Measurements from ENCODE around the gene SPACA7. TPM values are rescaled to one million over a fixed set of nuclear protein-coding genes. Genes with fewer than 3 reads are reported as not detected.

The SPACA7 gene
- total RNA-seq, 1 donor: not detected

DNA sequence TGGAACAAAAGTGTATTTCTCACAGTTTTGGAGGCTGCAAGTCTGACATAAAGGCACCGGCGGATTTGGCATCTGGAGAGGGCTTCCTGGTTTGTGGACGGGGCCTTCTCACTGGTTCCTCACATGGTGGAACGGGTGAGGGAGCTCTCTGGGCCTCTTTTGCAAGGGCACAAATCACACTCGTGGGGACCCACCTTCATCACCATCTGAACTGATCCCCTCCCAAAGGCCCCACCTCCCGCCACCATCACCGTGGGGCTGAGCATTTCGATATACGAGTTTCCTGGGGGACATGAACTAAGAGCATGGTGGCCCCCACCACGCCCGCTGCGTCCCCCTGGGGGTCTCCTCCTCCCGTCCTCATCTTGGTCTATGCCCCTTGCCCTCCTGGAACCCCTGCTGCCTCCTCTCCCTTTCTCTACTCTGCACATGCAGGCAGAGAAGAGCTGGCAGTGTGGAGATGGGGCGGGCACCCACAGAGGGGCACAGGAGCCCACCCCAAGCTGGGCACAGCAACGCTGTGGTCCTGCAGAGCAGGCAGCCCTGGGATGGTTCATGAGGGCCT lies 20.8 kb upstream of the SPACA7 start:
- no peak for TF ChIP-seq CTCF (IDR thresholded peaks at IDR 0.05; ENCODE audit: insufficient read depth, low read depth, low read length)
- H3K4me3 ChIP-seq (ENCODE audit: low read depth, low read length): no peak overlapping the region
- no peak for DNase-seq (ENCODE audit: low read depth)

- no peak for TF ChIP-seq CTCF (IDR thresholded peaks at IDR 0.05; ENCODE audit: insufficient read depth, low read depth, low read length)
- no peak for DNase-seq (ENCODE audit: low read depth)
- H3K4me3 ChIP-seq (ENCODE audit: low read depth, low read length): no peak overlapping the region
Observed at GRCh38 chr13:112356190-112356589, 20.0 kb upstream of the SPACA7 start.

DNA sequence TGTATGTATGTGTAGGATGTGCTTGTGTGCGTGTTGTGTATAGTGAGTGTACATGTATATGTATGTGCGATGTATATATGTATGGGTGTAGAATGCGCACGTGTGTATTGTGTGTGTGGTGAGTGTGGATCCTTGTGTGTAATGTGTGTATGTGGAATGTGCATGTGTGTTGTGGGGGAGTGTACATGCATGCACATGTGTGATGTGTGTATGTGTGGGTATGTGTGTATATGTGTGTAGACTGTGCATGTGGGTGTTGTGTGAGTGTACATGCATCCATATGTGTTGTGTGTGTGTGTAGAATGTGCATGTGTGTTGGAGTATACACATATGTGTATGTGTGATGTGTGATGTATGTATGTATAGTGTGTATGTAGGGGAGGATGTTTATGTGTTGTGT lies 18.0 kb upstream of the SPACA7 start:
- H3K4me3 ChIP-seq (ENCODE audit: low read depth, low read length): no peak overlapping the region
- TF ChIP-seq CTCF (IDR thresholded peaks at IDR 0.05; ENCODE audit: insufficient read depth, low read depth, low read length): no peak
- DNase-seq (ENCODE audit: low read depth): no peak

GRCh38 chr13:112362021-112362420 lies 14.1 kb upstream of the SPACA7 start:
- H3K4me3 ChIP-seq (ENCODE audit: low read depth, low read length): no peak overlapping the region
- DNase-seq (ENCODE audit: low read depth): no peak
- no peak for TF ChIP-seq CTCF (IDR thresholded peaks at IDR 0.05; ENCODE audit: insufficient read depth, low read depth, low read length)

- no peak for DNase-seq (ENCODE audit: low read depth)
- TF ChIP-seq CTCF (IDR thresholded peaks at IDR 0.05; ENCODE audit: insufficient read depth, low read depth, low read length): no peak
- no peak overlapping the region for H3K4me3 ChIP-seq (ENCODE audit: low read depth, low read length)
Observed at GRCh38 chr13:112363867-112364528, 12.2 kb upstream of the SPACA7 start.

DNA sequence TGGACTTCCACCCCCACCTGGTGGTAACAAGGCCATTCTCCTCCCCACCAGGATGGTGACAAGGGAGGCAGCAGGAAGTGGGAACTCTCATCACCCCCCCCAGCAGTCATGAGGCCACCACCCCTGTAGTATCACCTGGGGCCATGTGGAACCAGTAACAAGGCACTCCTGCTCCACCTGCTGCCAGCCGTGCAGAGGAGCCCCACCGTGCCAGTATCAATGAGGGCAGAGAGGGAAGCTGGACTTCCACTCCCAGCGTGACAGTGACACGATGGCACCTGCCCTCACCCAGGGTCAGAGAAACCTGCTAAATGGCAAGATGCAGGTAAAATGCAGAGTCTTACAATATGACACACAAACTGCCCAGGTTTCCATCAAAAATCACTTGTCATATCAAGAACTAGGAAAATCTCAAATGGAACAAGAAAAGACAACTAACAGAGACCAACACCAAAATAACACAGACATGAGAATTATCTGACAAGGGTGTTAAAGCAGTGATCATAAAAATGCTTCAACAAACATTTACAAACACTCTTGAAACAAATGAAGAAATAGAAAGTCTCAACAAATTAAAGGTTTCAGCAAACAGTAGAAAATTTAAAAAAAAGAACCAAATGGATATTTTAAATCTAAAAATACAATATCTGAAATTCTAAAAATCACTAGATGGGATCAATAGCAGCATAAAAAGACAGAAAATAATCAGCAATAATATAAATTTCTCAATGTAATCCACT lies 9.1 kb upstream of the SPACA7 start:
- no peak overlapping the region for H3K4me3 ChIP-seq (ENCODE audit: low read depth, low read length)
- no peak for TF ChIP-seq CTCF (IDR thresholded peaks at IDR 0.05; ENCODE audit: insufficient read depth, low read depth, low read length)
- DNase-seq (ENCODE audit: low read depth): no peak

All from fibroblast of villous mesenchyme (primary cell).